Measurements from ENCODE around the gene TACC3. TPM values are rescaled to one million over a fixed set of nuclear protein-coding genes. Genes with fewer than 3 reads are reported as not detected.

Gene TACC3
- polyA plus RNA-seq, 4 donors = 11.9 to 41.4 (median 18.5) TPM

GRCh38 chr4:1754336-1754735 is 33.0 kb downstream of the TACC3 start:
- Histone ChIP-seq H3K36me3 (ENCODE audit: control insufficient read depth in 3 of 3, insufficient read depth in 2 of 3, low read depth in 1 of 3, low read length in 3 of 3) (no peaks in the 10 kb centered on the region), H3K4me3 (ENCODE audit: low read depth in 1 of 3, low read length in 3 of 3) (no peak overlapping the region), H3K27ac (ENCODE audit: low read depth in 1 of 3, low read length in 2 of 3) (no peak overlapping the region), H3K9me3 (ENCODE audit: control insufficient read depth in 2 of 2, insufficient read depth in 1 of 2, low read depth in 1 of 2, low read length in 1 of 2) (no peaks in the 10 kb centered on the region), H3K4me1 (ENCODE audit: control insufficient read depth in 3 of 3, insufficient read depth in 2 of 3, low read depth in 1 of 3, low read length in 2 of 3) (peaks cover 0 to 32% (median 0%) of the 10 kb centered on the region in 3 donors), H3K27me3 (ENCODE audit: control insufficient read depth in 3 of 3, insufficient read depth in 3 of 3, low read length in 3 of 3) (no peaks in the 10 kb centered on the region)
- DNase-seq (no peak), FAIRE-seq (no peak)
- WGBS, 3 donors = 32 to 66% (median 63%) methylated on average over 4 to 5 of the region's 5 CpGs

- Histone ChIP-seq H3K36me3 (ENCODE audit: control insufficient read depth in 3 of 3, insufficient read depth in 2 of 3, low read depth in 1 of 3, low read length in 3 of 3) (no peaks in the 10 kb centered on the region), H3K27me3 (ENCODE audit: control insufficient read depth in 3 of 3, insufficient read depth in 3 of 3, low read length in 3 of 3) (no peaks in the 10 kb centered on the region), H3K4me1 (ENCODE audit: control insufficient read depth in 3 of 3, insufficient read depth in 2 of 3, low read depth in 1 of 3, low read length in 2 of 3) (peaks cover 0 to 32% (median 0%) of the 10 kb centered on the region in 3 donors), H3K27ac (ENCODE audit: low read depth in 1 of 3, low read length in 2 of 3) (no peak overlapping the region), H3K4me3 (ENCODE audit: low read depth in 1 of 3, low read length in 3 of 3) (no peak overlapping the region), H3K9me3 (ENCODE audit: control insufficient read depth in 2 of 2, insufficient read depth in 1 of 2, low read depth in 1 of 2, low read length in 1 of 2) (no peaks in the 10 kb centered on the region)
- 78 to 81% (median 81%) methylated on average over 17 of the region's 17 CpGs for WGBS, 3 donors
- no peak for DNase-seq
- FAIRE-seq = no peak
Observed at GRCh38 chr4:1755297-1755696, 34.0 kb downstream of the TACC3 start.

GRCh38 chr4:1756079-1756478 is 34.8 kb downstream of the TACC3 start:
- Histone ChIP-seq H3K36me3 (ENCODE audit: control insufficient read depth in 3 of 3, insufficient read depth in 2 of 3, low read depth in 1 of 3, low read length in 3 of 3) (no peaks in the 10 kb centered on the region), H3K4me1 (ENCODE audit: control insufficient read depth in 3 of 3, insufficient read depth in 2 of 3, low read depth in 1 of 3, low read length in 2 of 3) (peaks cover 0 to 32% (median 0%) of the 10 kb centered on the region in 3 donors), H3K9me3 (ENCODE audit: control insufficient read depth in 2 of 2, insufficient read depth in 1 of 2, low read depth in 1 of 2, low read length in 1 of 2) (no peaks in the 10 kb centered on the region), H3K27ac (ENCODE audit: low read depth in 1 of 3, low read length in 2 of 3) (no peak overlapping the region), H3K27me3 (ENCODE audit: control insufficient read depth in 3 of 3, insufficient read depth in 3 of 3, low read length in 3 of 3) (peaks cover 0 to 5% (median 0%) of the 10 kb centered on the region in 3 donors), H3K4me3 (ENCODE audit: low read depth in 1 of 3, low read length in 3 of 3) (no peak overlapping the region)
- WGBS, 3 donors = 74 to 90% (median 76%) methylated on average over 14 to 18 of the region's 18 CpGs
- no peak for DNase-seq
- no peak for FAIRE-seq

GRCh38 chr4:1756893-1757779 is 35.8 kb downstream of the TACC3 start:
- no peaks in the 10 kb centered on the region for H3K36me3 ChIP-seq (ENCODE audit: control insufficient read depth in 3 of 3, insufficient read depth in 2 of 3, low read depth in 1 of 3, low read length in 3 of 3)
- DNase-seq (no peak), FAIRE-seq (no peak)
- peaks cover 0 to 5% (median 0%) of the 10 kb centered on the region in 3 donors for H3K27me3 ChIP-seq (ENCODE audit: control insufficient read depth in 3 of 3, insufficient read depth in 3 of 3, low read length in 3 of 3)
- no peaks in the 10 kb centered on the region for H3K9me3 ChIP-seq (ENCODE audit: control insufficient read depth in 2 of 2, insufficient read depth in 1 of 2, low read depth in 1 of 2, low read length in 1 of 2)
- WGBS, 3 donors = 72 to 82% (median 74%) methylated on average over 19 to 20 of the region's 20 CpGs
- peaks cover 0 to 23% (median 0%) of the 10 kb centered on the region in 3 donors for H3K4me1 ChIP-seq (ENCODE audit: control insufficient read depth in 3 of 3, insufficient read depth in 2 of 3, low read depth in 1 of 3, low read length in 2 of 3)
- no peak overlapping the region for H3K27ac ChIP-seq (ENCODE audit: low read depth in 1 of 3, low read length in 2 of 3)
- H3K4me3 ChIP-seq (ENCODE audit: low read depth in 1 of 3, low read length in 3 of 3) = no peak overlapping the region

- H3K27me3 ChIP-seq (ENCODE audit: control insufficient read depth in 3 of 3, insufficient read depth in 3 of 3, low read length in 3 of 3) = peaks cover 0 to 5% (median 4%) of the 10 kb centered on the region in 3 donors
- no peak overlapping the region for H3K4me3 ChIP-seq (ENCODE audit: low read depth in 1 of 3, low read length in 3 of 3)
- H3K9me3 ChIP-seq (ENCODE audit: control insufficient read depth in 2 of 2, insufficient read depth in 1 of 2, low read depth in 1 of 2, low read length in 1 of 2) = no peaks in the 10 kb centered on the region
- no peaks in the 10 kb centered on the region for H3K36me3 ChIP-seq (ENCODE audit: control insufficient read depth in 3 of 3, insufficient read depth in 2 of 3, low read depth in 1 of 3, low read length in 3 of 3)
- H3K27ac ChIP-seq (ENCODE audit: low read depth in 1 of 3, low read length in 2 of 3) = no peak overlapping the region
- no peak for DNase-seq
- peaks cover 0 to 17% (median 0%) of the 10 kb centered on the region in 3 donors for H3K4me1 ChIP-seq (ENCODE audit: control insufficient read depth in 3 of 3, insufficient read depth in 2 of 3, low read depth in 1 of 3, low read length in 2 of 3)
- no peak for FAIRE-seq
- 61 to 70% (median 64%) methylated on average over 13 to 17 of the region's 17 CpGs for WGBS, 3 donors
Observed at GRCh38 chr4:1757836-1758235, 36.5 kb downstream of the TACC3 start.

- H3K4me1 ChIP-seq (ENCODE audit: control insufficient read depth in 3 of 3, insufficient read depth in 2 of 3, low read depth in 1 of 3, low read length in 2 of 3) = peaks cover 0 to 15% (median 0%) of the 10 kb centered on the region in 3 donors
- WGBS, 3 donors = 72 to 85% (median 82%) methylated on average over 25 to 27 of the region's 27 CpGs
- no peaks in the 10 kb centered on the region for H3K36me3 ChIP-seq (ENCODE audit: control insufficient read depth in 3 of 3, insufficient read depth in 2 of 3, low read depth in 1 of 3, low read length in 3 of 3)
- H3K9me3 ChIP-seq (ENCODE audit: control insufficient read depth in 2 of 2, insufficient read depth in 1 of 2, low read depth in 1 of 2, low read length in 1 of 2) = no peaks in the 10 kb centered on the region
- peaks cover 0 to 5% (median 4%) of the 10 kb centered on the region in 3 donors for H3K27me3 ChIP-seq (ENCODE audit: control insufficient read depth in 3 of 3, insufficient read depth in 3 of 3, low read length in 3 of 3)
- FAIRE-seq (no peak), DNase-seq (no peak)
- H3K4me3 ChIP-seq (ENCODE audit: low read depth in 1 of 3, low read length in 3 of 3) = no peak overlapping the region
- H3K27ac ChIP-seq (ENCODE audit: low read depth in 1 of 3, low read length in 2 of 3) = no peak overlapping the region
Observed at GRCh38 chr4:1758306-1759121, 37.2 kb downstream of the TACC3 start.

- Histone ChIP-seq H3K9me3 (ENCODE audit: control insufficient read depth in 2 of 2, insufficient read depth in 1 of 2, low read depth in 1 of 2, low read length in 1 of 2) (no peaks in the 10 kb centered on the region), H3K4me3 (ENCODE audit: low read depth in 1 of 3, low read length in 3 of 3) (no peak overlapping the region), H3K27ac (ENCODE audit: low read depth in 1 of 3, low read length in 2 of 3) (no peak overlapping the region), H3K4me1 (ENCODE audit: control insufficient read depth in 3 of 3, insufficient read depth in 2 of 3, low read depth in 1 of 3, low read length in 2 of 3) (peaks cover 0 to 13% (median 0%) of the 10 kb centered on the region in 3 donors), H3K27me3 (ENCODE audit: control insufficient read depth in 3 of 3, insufficient read depth in 3 of 3, low read length in 3 of 3) (peaks cover 0 to 5% (median 4%) of the 10 kb centered on the region in 3 donors), H3K36me3 (ENCODE audit: control insufficient read depth in 3 of 3, insufficient read depth in 2 of 3, low read depth in 1 of 3, low read length in 3 of 3) (no peaks in the 10 kb centered on the region)
- no peak for DNase-seq
- 78 to 85% (median 80%) methylated on average over 16 to 19 of the region's 19 CpGs for WGBS, 3 donors
- FAIRE-seq = no peak
Observed at GRCh38 chr4:1759170-1759817, 38.0 kb downstream of the TACC3 start.

- H3K9me3 ChIP-seq (ENCODE audit: control insufficient read depth in 2 of 2, insufficient read depth in 1 of 2, low read depth in 1 of 2, low read length in 1 of 2) = no peaks in the 10 kb centered on the region
- no peak overlapping the region for H3K4me3 ChIP-seq (ENCODE audit: low read depth in 1 of 3, low read length in 3 of 3)
- H3K4me1 ChIP-seq (ENCODE audit: control insufficient read depth in 3 of 3, insufficient read depth in 2 of 3, low read depth in 1 of 3, low read length in 2 of 3) = peaks cover 0 to 11% (median 0%) of the 10 kb centered on the region in 3 donors
- H3K27ac ChIP-seq (ENCODE audit: low read depth in 1 of 3, low read length in 2 of 3) = no peak overlapping the region
- 53 to 66% (median 56%) methylated on average over 13 of the region's 13 CpGs for WGBS, 3 donors
- FAIRE-seq (no peak), DNase-seq (no peak)
- H3K36me3 ChIP-seq (ENCODE audit: control insufficient read depth in 3 of 3, insufficient read depth in 2 of 3, low read depth in 1 of 3, low read length in 3 of 3) = no peaks in the 10 kb centered on the region
- H3K27me3 ChIP-seq (ENCODE audit: control insufficient read depth in 3 of 3, insufficient read depth in 3 of 3, low read length in 3 of 3) = peaks cover 0 to 5% (median 4%) of the 10 kb centered on the region in 3 donors
Observed at GRCh38 chr4:1759818-1760223, 38.5 kb downstream of the TACC3 start.
